ENCODE measurements around the gene FCRL2. TPM values are rescaled to one million over a fixed set of nuclear protein-coding genes. Genes with fewer than 3 reads are reported as not detected.
A peak's percentile ranks its signal among the peaks of the same experiment; 100 is the strongest.

The FCRL2 gene
- total RNA-seq, 3 donors from 2014 or later (not counting 1 experiment from before 2014, with no cell fraction given): 0.49 to 1.1 (median 0.88) TPM

DNA sequence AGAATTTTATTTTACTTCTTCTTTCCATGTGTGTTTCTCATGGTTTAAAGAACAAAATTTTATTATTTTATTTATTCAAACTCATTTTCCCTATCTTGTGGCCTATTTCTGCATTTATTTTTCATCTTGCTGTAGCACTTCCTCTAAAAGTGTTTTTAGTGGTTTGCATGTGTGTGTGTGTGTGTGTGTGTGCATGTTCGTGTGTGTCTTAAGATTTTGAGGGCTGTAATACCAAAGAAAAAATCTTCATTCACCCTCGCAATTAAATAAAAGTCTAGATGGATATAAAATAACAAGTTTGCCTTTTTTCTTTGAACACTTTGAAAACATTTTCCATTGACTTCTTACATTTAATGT lies 51.7 kb downstream of the FCRL2 start:
- TF ChIP-seq, protein P1, sequence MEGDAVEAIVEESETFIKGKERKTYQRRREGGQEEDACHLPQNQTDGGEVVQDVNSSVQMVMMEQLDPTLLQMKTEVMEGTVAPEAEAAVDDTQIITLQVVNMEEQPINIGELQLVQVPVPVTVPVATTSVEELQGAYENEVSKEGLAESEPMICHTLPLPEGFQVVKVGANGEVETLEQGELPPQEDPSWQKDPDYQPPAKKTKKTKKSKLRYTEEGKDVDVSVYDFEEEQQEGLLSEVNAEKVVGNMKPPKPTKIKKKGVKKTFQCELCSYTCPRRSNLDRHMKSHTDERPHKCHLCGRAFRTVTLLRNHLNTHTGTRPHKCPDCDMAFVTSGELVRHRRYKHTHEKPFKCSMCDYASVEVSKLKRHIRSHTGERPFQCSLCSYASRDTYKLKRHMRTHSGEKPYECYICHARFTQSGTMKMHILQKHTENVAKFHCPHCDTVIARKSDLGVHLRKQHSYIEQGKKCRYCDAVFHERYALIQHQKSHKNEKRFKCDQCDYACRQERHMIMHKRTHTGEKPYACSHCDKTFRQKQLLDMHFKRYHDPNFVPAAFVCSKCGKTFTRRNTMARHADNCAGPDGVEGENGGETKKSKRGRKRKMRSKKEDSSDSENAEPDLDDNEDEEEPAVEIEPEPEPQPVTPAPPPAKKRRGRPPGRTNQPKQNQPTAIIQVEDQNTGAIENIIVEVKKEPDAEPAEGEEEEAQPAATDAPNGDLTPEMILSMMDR (IDR thresholded peaks at IDR 0.05): no peak
- Histone ChIP-seq H3K36me3 (ENCODE audit: control insufficient read depth, insufficient read depth, low read length) (no peaks in the 10 kb centered on the region), H3K9me3 (ENCODE audit: control insufficient read depth, insufficient read depth, low read length) (peaks cover 10% of the 10 kb centered on the region), H3K27me3 (ENCODE audit: control insufficient read depth, insufficient read depth, low read length) (no peaks in the 10 kb centered on the region), H3K4me1 (ENCODE audit: control insufficient read depth, insufficient read depth, low read length) (peaks cover 42% of the 10 kb centered on the region), H3K4me3 (ENCODE audit: low read length) (no peak overlapping the region), H3K27ac (ENCODE audit: low read length) (peak overlapping the region; percentile 71)
- peak overlapping the region; percentile 69 for H3K4me3 Mint-ChIP-seq
- intact Hi-C loops (cut with micrococcal nuclease): loop anchor here (10.0 kb wide), 2 partner anchors 50 to 1210 kb away; partner anchors contain the start of genes FCRL2 and PYHIN1
- H3K4me1 Mint-ChIP-seq: peaks cover 76 to 80% of the 10 kb centered on the region in 2 donors
- no CpG with 5 or more reads among the region's 2 CpGs for WGBS (ENCODE audit: insufficient coverage)
- DNase-seq: peak in 1 of 2 donors; percentile 57
- no peaks in the 10 kb centered on the region for H3K27me3 Mint-ChIP-seq (ENCODE audit: low read depth in 2 of 2)
- H3K27ac Mint-ChIP-seq: peak overlapping the region; percentile 84 to 92
- peak; percentile 16 to 53 (median 40) for ATAC-seq
- peaks cover 2 to 7% of the 10 kb centered on the region in 2 donors for H3K9me3 Mint-ChIP-seq
- H3K36me3 Mint-ChIP-seq: no peaks in the 10 kb centered on the region

DNA sequence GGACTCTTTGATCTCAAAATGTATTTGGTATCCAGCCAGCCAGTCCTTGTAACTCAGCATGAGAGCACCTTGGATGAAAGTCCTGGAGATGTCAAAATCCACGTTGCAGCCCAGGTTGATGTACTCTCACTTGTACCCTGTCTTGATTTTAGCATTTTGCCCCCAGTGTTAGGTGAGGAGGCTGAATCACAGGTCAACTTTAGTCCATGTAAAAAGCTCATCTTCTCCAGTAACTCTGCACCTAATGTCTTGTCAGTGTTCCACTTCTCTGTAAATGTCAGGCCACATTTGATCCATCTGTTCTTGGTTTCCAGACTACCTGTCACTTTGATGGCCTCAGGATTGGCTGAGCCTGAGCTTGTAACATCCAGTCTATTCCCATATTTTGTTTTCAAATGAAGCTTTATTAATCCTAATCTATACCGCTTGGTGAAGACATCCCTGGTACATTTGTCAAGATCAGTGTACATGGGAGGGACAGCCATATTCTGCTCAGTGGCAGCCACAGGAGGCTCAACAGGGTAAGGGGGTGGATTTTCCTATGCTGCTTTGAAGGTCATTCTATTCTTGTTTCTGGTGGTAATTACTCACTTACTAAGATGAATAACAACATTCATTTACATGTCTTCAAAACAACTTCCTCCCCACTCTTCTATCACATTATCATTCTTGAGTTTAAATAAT lies 52.3 kb downstream of the FCRL2 start:
- Histone ChIP-seq H3K4me1 (ENCODE audit: control insufficient read depth, insufficient read depth, low read length) (peaks cover 42% of the 10 kb centered on the region), H3K27me3 (ENCODE audit: control insufficient read depth, insufficient read depth, low read length) (no peaks in the 10 kb centered on the region), H3K36me3 (ENCODE audit: control insufficient read depth, insufficient read depth, low read length) (no peaks in the 10 kb centered on the region), H3K9me3 (ENCODE audit: control insufficient read depth, insufficient read depth, low read length) (peaks cover 10% of the 10 kb centered on the region), H3K4me3 (ENCODE audit: low read length) (no peak overlapping the region), H3K27ac (ENCODE audit: low read length) (peak overlapping the region; percentile 71)
- H3K36me3 Mint-ChIP-seq: no peaks in the 10 kb centered on the region
- no peaks in the 10 kb centered on the region for H3K27me3 Mint-ChIP-seq (ENCODE audit: low read depth in 2 of 2)
- H3K9me3 Mint-ChIP-seq: peaks cover 2 to 7% of the 10 kb centered on the region in 2 donors
- 90% methylated on average over 2 of the region's 2 CpGs for WGBS (ENCODE audit: insufficient coverage)
- DNase-seq (no peak), ATAC-seq (peak; percentile 32 to 56 (median 50))
- H3K27ac Mint-ChIP-seq: peak overlapping the region; percentile 84 to 92
- TF ChIP-seq, protein P1 (IDR thresholded peaks at IDR 0.05): no peak
- H3K4me1 Mint-ChIP-seq: peaks cover 80% of the 10 kb centered on the region in 2 donors
- intact Hi-C loops (cut with micrococcal nuclease): loop anchor here (10.0 kb wide), 2 partner anchors 50 to 1210 kb away; partner anchors contain the start of genes FCRL2 and PYHIN1
- peak overlapping the region; percentile 68 for H3K4me3 Mint-ChIP-seq

DNA sequence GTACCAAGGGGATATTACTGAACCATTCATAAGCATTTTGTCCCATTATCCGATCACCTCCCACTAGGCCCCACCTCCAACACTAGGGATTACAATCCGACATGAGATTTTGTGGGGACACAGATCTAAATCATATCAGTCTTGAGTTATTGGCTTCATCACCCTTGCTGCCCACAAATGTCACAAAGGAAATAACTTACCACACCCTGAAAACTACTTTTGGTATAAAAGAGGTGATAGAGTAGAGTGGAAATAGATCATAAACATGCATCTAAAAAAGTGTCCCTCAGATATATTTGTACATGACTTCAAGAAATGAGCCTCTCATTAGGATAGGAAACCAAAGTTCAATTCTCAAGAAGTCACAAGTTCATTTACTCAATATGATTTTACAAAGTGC lies 53.8 kb downstream of the FCRL2 start:
- Mint-ChIP-seq H3K27me3 (ENCODE audit: low read depth in 2 of 2) (no peaks in the 10 kb centered on the region), H3K36me3 (no peaks in the 10 kb centered on the region), H3K4me3 (peak overlapping the region; percentile 70), H3K4me1 (peaks cover 73 to 77% of the 10 kb centered on the region in 2 donors), H3K9me3 (peaks cover 2 to 7% of the 10 kb centered on the region in 2 donors), H3K27ac (peak overlapping the region; percentile 84 to 92)
- DNase-seq: peak in 1 of 2 donors; percentile 45
- intact Hi-C loops (cut with micrococcal nuclease): loop anchor here (1.0 to 10.0 kb wide), 3 partner anchors 22 to 1212 kb away; partner anchors contain the start of genes FCRL2 and PYHIN1
- Histone ChIP-seq H3K27me3 (ENCODE audit: control insufficient read depth, insufficient read depth, low read length) (no peaks in the 10 kb centered on the region), H3K4me3 (ENCODE audit: low read length) (no peak overlapping the region), H3K27ac (ENCODE audit: low read length) (peak overlapping the region; percentile 71), H3K4me1 (ENCODE audit: control insufficient read depth, insufficient read depth, low read length) (peaks cover 42% of the 10 kb centered on the region), H3K9me3 (ENCODE audit: control insufficient read depth, insufficient read depth, low read length) (peaks cover 10% of the 10 kb centered on the region), H3K36me3 (ENCODE audit: control insufficient read depth, insufficient read depth, low read length) (no peaks in the 10 kb centered on the region)
- 22% methylated on average over 2 of the region's 2 CpGs for WGBS (ENCODE audit: insufficient coverage)
- peak; percentile 64 to 83 (median 78) for ATAC-seq
- TF ChIP-seq, protein P1 (IDR thresholded peaks at IDR 0.05): no peak
